GM19463 (cell line): ENCODE data around the gene ADGRG7.

ENCODE experiments used
- ATAC-seq: cut with Tn5 transposase; IDR thresholded peaks from one replicate; pipeline ENCODE4 v1.9.1; 2021; ENCODE audit warnings: mild to moderate bottlenecking, moderate library complexity; ENCODE audit not compliant: unreplicated experiment

ADGRG7 gene

GRCh38 chr3:100697172-100697571 is 87.8 kb downstream of the ADGRG7 start:
- ATAC-seq: no peak

GRCh38 chr3:100697723-100698285 is 88.4 kb downstream of the ADGRG7 start:
- ATAC-seq: no peak

GRCh38 chr3:100698736-100699135 is 89.3 kb downstream of the ADGRG7 start:
- ATAC-seq: no peak

GRCh38 chr3:100700708-100701107 is 91.3 kb downstream of the ADGRG7 start:
- ATAC-seq: no peak

GRCh38 chr3:100702082-100702979 is 92.9 kb downstream of the ADGRG7 start:
- no peak for ATAC-seq

GRCh38 chr3:100702980-100703345 is 93.6 kb downstream of the ADGRG7 start:
- no peak for ATAC-seq

GRCh38 chr3:100703865-100704264 is 94.5 kb downstream of the ADGRG7 start:
- no peak for ATAC-seq

GRCh38 chr3:100706365-100706764 is 97.0 kb downstream of the ADGRG7 start:
- ATAC-seq: no peak

GRCh38 chr3:100708644-100708988 is 99.2 kb downstream of the ADGRG7 start:
- no peak for ATAC-seq

GRCh38 chr3:100708989-100709841 is 99.8 kb downstream of the ADGRG7 start, which contains the start of gene TFG:
TFG (plus strand) TSS chr3:100709494; CDS start chr3:100713686, 4,192 bp downstream.
- peak; percentile 90 for ATAC-seq

GRCh38 chr3:100709842-100710260 is 100.5 kb downstream of the ADGRG7 start:
- no peak for ATAC-seq

- ATAC-seq: peak; percentile 36
These were observed 101.0 kb downstream of the ADGRG7 start for GRCh38 chr3:100710261-100710968.

GRCh38 chr3:100715176-100715575 is 105.8 kb downstream of the ADGRG7 start:
- no peak for ATAC-seq

- ATAC-seq: no peak
These were observed 107.7 kb downstream of the ADGRG7 start for GRCh38 chr3:100717063-100717462.

GRCh38 chr3:100717637-100718487 is 108.5 kb downstream of the ADGRG7 start:
- ATAC-seq: no peak

- ATAC-seq: no peak
These were observed 109.7 kb downstream of the ADGRG7 start for GRCh38 chr3:100719136-100719535.

- no peak for ATAC-seq
These were observed 111.0 kb downstream of the ADGRG7 start for GRCh38 chr3:100720426-100720825.

- ATAC-seq: no peak
These were observed 116.6 kb downstream of the ADGRG7 start for GRCh38 chr3:100725935-100726513.

GRCh38 chr3:100726706-100727105 is 117.3 kb downstream of the ADGRG7 start:
- ATAC-seq: no peak

- ATAC-seq: no peak
These were observed 121.1 kb downstream of the ADGRG7 start for GRCh38 chr3:100730524-100730923.
